Memory B cell (primary cell): ENCODE results near the gene RCOR1.
A peak's percentile ranks its signal among the peaks of the same experiment; 100 is the strongest.
"Not testable (repeated sequence)": the region's sequence is repeated elsewhere in the genome, so short reads cannot be mapped to it uniquely, and the experiment has no call there.

Experiments
- ATAC-seq: fragments of 150-1000 bp; cut with Tn5 transposase; 2 replicates; pipeline ENCODE4 v1.10.0; 2021; ENCODE audit warnings: low read depth, mild to moderate bottlenecking, moderate library complexity
- DNase-seq, 2 donors: peaks; one replicate each; pipeline ENCODE4 v3.0.0; 2022; ENCODE audit warnings: low spot score in 2 of 2
- H3K27ac Mint-ChIP-seq: one replicate; pipeline ENCODE4 v1.8.0; 2022; ENCODE audit warnings: mild to moderate bottlenecking, moderate library complexity, mixed read lengths
- H3K27me3 Mint-ChIP-seq: one replicate; pipeline ENCODE4 v1.8.0; 2022; ENCODE audit warnings: mixed read lengths
- H3K36me3 Mint-ChIP-seq: one replicate; pipeline ENCODE4 v1.8.0; 2022; ENCODE audit warnings: mild to moderate bottlenecking, mixed read lengths
- H3K4me1 Mint-ChIP-seq: one replicate; pipeline ENCODE4 v1.8.0; 2022; ENCODE audit warnings: mixed read lengths
- H3K4me3 Mint-ChIP-seq: one replicate; pipeline ENCODE4 v1.8.0; 2022; ENCODE audit warnings: mild to moderate bottlenecking, moderate library complexity, mixed read lengths
- H3K9me3 Mint-ChIP-seq: one replicate; pipeline ENCODE4 v1.8.0; 2022; ENCODE audit warnings: mixed read lengths

Gene RCOR1

GRCh38 chr14:102560458-102561261 is 31.8 kb upstream of the RCOR1 start:
- Mint-ChIP-seq H3K4me1 (peaks cover 14% of the 10 kb centered on the region), H3K9me3 (no peaks in the 10 kb centered on the region), H3K27me3 (no peaks in the 10 kb centered on the region), H3K36me3 (no peaks in the 10 kb centered on the region), H3K27ac (no peak overlapping the region), H3K4me3 (no peak overlapping the region)
- ATAC-seq (peak; percentile 54), DNase-seq (no peak)

GRCh38 chr14:102565331-102565887 is 27.0 kb upstream of the RCOR1 start:
- peak; percentile 85 for ATAC-seq
- no peaks in the 10 kb centered on the region for H3K9me3 Mint-ChIP-seq
- peak overlapping the region; percentile 18 for H3K27ac Mint-ChIP-seq
- peak in 1 of 2 donors; percentile 38 for DNase-seq
- H3K27me3 Mint-ChIP-seq = no peaks in the 10 kb centered on the region
- peaks cover 24% of the 10 kb centered on the region for H3K4me1 Mint-ChIP-seq
- H3K4me3 Mint-ChIP-seq = peak overlapping the region; percentile 40
- H3K36me3 Mint-ChIP-seq = no peaks in the 10 kb centered on the region

- ATAC-seq (no peak), DNase-seq (no peak)
- peaks cover 20% of the 10 kb centered on the region for H3K4me1 Mint-ChIP-seq
- H3K27me3 Mint-ChIP-seq = no peaks in the 10 kb centered on the region
- H3K4me3 Mint-ChIP-seq = no peak overlapping the region
- H3K36me3 Mint-ChIP-seq = no peaks in the 10 kb centered on the region
- no peaks in the 10 kb centered on the region for H3K9me3 Mint-ChIP-seq
- peak overlapping the region; percentile 18 for H3K27ac Mint-ChIP-seq
Measured at GRCh38 chr14:102565959-102566358, 26.5 kb upstream of the RCOR1 start.

GRCh38 chr14:102568115-102568614 is 24.3 kb upstream of the RCOR1 start:
- no peak overlapping the region for H3K27ac Mint-ChIP-seq
- no peaks in the 10 kb centered on the region for H3K36me3 Mint-ChIP-seq
- no peaks in the 10 kb centered on the region for H3K27me3 Mint-ChIP-seq
- H3K4me1 Mint-ChIP-seq = peaks cover 19% of the 10 kb centered on the region
- H3K4me3 Mint-ChIP-seq = peak overlapping the region; percentile 14
- H3K9me3 Mint-ChIP-seq = no peaks in the 10 kb centered on the region
- DNase-seq (no peak), ATAC-seq (no peak)

GRCh38 chr14:102570334-102570995 is 22.0 kb upstream of the RCOR1 start:
- Mint-ChIP-seq H3K9me3 (no peaks in the 10 kb centered on the region), H3K27me3 (no peaks in the 10 kb centered on the region)
- ATAC-seq = no peak

GRCh38 chr14:102571043-102571442 is 21.4 kb upstream of the RCOR1 start:
- no peak for DNase-seq
- peaks cover 18% of the 10 kb centered on the region for H3K4me1 Mint-ChIP-seq
- no peak for ATAC-seq
- H3K36me3 Mint-ChIP-seq = no peaks in the 10 kb centered on the region
- no peaks in the 10 kb centered on the region for H3K9me3 Mint-ChIP-seq
- H3K4me3 Mint-ChIP-seq = no peak overlapping the region
- no peak overlapping the region for H3K27ac Mint-ChIP-seq
- no peaks in the 10 kb centered on the region for H3K27me3 Mint-ChIP-seq

More at GRCh38 chr14:102570334-102570995, 22.0 kb upstream of the RCOR1 start:
- Mint-ChIP-seq H3K4me3 (no peak overlapping the region), H3K27ac (no peak overlapping the region), H3K4me1 (peaks cover 22% of the 10 kb centered on the region), H3K36me3 (no peaks in the 10 kb centered on the region)
- DNase-seq = no peak

GRCh38 chr14:102571478-102572042 is 20.9 kb upstream of the RCOR1 start:
- H3K36me3 Mint-ChIP-seq = no peaks in the 10 kb centered on the region
- H3K4me1 Mint-ChIP-seq = peaks cover 18% of the 10 kb centered on the region

GRCh38 chr14:102573161-102573560 is 19.3 kb upstream of the RCOR1 start:
- peak; percentile 29 for ATAC-seq
- H3K36me3 Mint-ChIP-seq = not testable (repeated sequence)

More at GRCh38 chr14:102571478-102572042, 20.9 kb upstream of the RCOR1 start:
- no peaks in the 10 kb centered on the region for H3K27me3 Mint-ChIP-seq
- no peak overlapping the region for H3K4me3 Mint-ChIP-seq
- no peaks in the 10 kb centered on the region for H3K9me3 Mint-ChIP-seq
- DNase-seq = no peak
- ATAC-seq = no peak
- no peak overlapping the region for H3K27ac Mint-ChIP-seq

GRCh38 chr14:102573591-102574046 is 18.8 kb upstream of the RCOR1 start:
- Mint-ChIP-seq H3K36me3 (no peaks in the 10 kb centered on the region), H3K4me3 (peak overlapping the region; percentile 75), H3K9me3 (no peaks in the 10 kb centered on the region), H3K4me1 (peaks cover 12% of the 10 kb centered on the region), H3K27ac (peak overlapping the region; percentile 56), H3K27me3 (no peaks in the 10 kb centered on the region)
- peak in 1 of 2 donors; percentile 38 for DNase-seq
- peak; percentile 93 for ATAC-seq

More at GRCh38 chr14:102573161-102573560, 19.3 kb upstream of the RCOR1 start:
- Mint-ChIP-seq H3K4me1 (peaks cover 16% of the 10 kb centered on the region), H3K4me3 (peak overlapping the region; percentile 75), H3K27ac (peak overlapping the region; percentile 56)
- not testable (repeated sequence) for H3K9me3 Mint-ChIP-seq, DNase-seq, H3K27me3 Mint-ChIP-seq

- ATAC-seq (no peak), DNase-seq (no peak)
- Mint-ChIP-seq H3K27me3 (no peaks in the 10 kb centered on the region), H3K9me3 (no peaks in the 10 kb centered on the region), H3K27ac (no peak overlapping the region), H3K4me3 (peak overlapping the region; percentile 75), H3K36me3 (no peaks in the 10 kb centered on the region), H3K4me1 (peaks cover 12% of the 10 kb centered on the region)
Measured at GRCh38 chr14:102574281-102575159, 17.9 kb upstream of the RCOR1 start.

GRCh38 chr14:102575160-102575845 is 17.1 kb upstream of the RCOR1 start:
- DNase-seq = no peak
- H3K27ac Mint-ChIP-seq = no peak overlapping the region
- H3K9me3 Mint-ChIP-seq = no peaks in the 10 kb centered on the region
- H3K4me3 Mint-ChIP-seq = no peak overlapping the region
- H3K36me3 Mint-ChIP-seq = no peaks in the 10 kb centered on the region
- ATAC-seq = no peak
- peaks cover 12% of the 10 kb centered on the region for H3K4me1 Mint-ChIP-seq
- peaks cover 1% of the 10 kb centered on the region for H3K27me3 Mint-ChIP-seq

- not testable (repeated sequence) for H3K36me3 Mint-ChIP-seq, DNase-seq, H3K27ac Mint-ChIP-seq, ATAC-seq, H3K4me3 Mint-ChIP-seq, H3K9me3 Mint-ChIP-seq, H3K27me3 Mint-ChIP-seq
- peaks cover 12% of the 10 kb centered on the region for H3K4me1 Mint-ChIP-seq
Measured at GRCh38 chr14:102575846-102576428, 16.5 kb upstream of the RCOR1 start.
